Daoy (cell line): ENCODE data around the gene OR5D16. TPM values are rescaled to one million over a fixed set of nuclear protein-coding genes. Genes with fewer than 3 reads are reported as not detected.
"Not testable (repeated sequence)": the region's sequence is repeated elsewhere in the genome, so short reads cannot be mapped to it uniquely, and the experiment has no call there.

ENCODE experiments used
- DNase-seq: peaks from one replicate; pipeline ENCODE4 v3.0.0-alpha.2; 2015; ENCODE audit warnings: low read depth
- total RNA-seq: library from RNA; depleted of rRNA; stranded (reverse); fragments of >200 nt; shearing (Covaris generic); gene quantifications from 2 replicates; pipeline ENCODE4 v1.2.3, GENCODE V29; 2014; rRNA removed

Gene OR5D16
- total RNA-seq = not detected in 2 replicates

- DNase-seq = no peak
Observed at GRCh38 chr11:55838452-55838851, at the start of gene OR5D16. OR5D16 (plus strand) TSS chr11:55838752; CDS start chr11:55838752, 0 bp downstream.

GRCh38 chr11:55791606-55792005 is 46.9 kb upstream of the OR5D16 start:
- DNase-seq = no peak

GRCh38 chr11:55793321-55793720 is 45.2 kb upstream of the OR5D16 start:
- no peak for DNase-seq

- no peak for DNase-seq
Observed at GRCh38 chr11:55795256-55795655, 43.3 kb upstream of the OR5D16 start, which contains the start of gene OR5D14. OR5D14 (plus strand) TSS chr11:55795556; CDS start chr11:55795556, 0 bp downstream.

GRCh38 chr11:55806248-55806647 is 32.3 kb upstream of the OR5D16 start:
- no peak for DNase-seq

- no peak for DNase-seq
Observed at GRCh38 chr11:55811067-55811466, 27.5 kb upstream of the OR5D16 start, which contains the start of gene OR5L1. OR5L1 (plus strand) TSS chr11:55811367; CDS start chr11:55811467, 100 bp downstream.

- no peak for DNase-seq
Observed at GRCh38 chr11:55819330-55819729, 19.2 kb upstream of the OR5D16 start, which contains the start of gene OR5D18. OR5D18 (plus strand) TSS chr11:55819630; CDS start chr11:55819630, 0 bp downstream.

- DNase-seq = no peak
Observed at GRCh38 chr11:55826919-55827318, 11.6 kb upstream of the OR5D16 start, which contains the start of gene OR5L2. OR5L2 (plus strand) TSS chr11:55827219; CDS start chr11:55827219, 0 bp downstream.

- no peak for DNase-seq
Observed at GRCh38 chr11:55847453-55847852, 8.9 kb downstream of the OR5D16 start.

- no peak for DNase-seq
Observed at GRCh38 chr11:55849037-55849436, 10.5 kb downstream of the OR5D16 start.

GRCh38 chr11:55852141-55852540 is 13.6 kb downstream of the OR5D16 start:
- DNase-seq = no peak

GRCh38 chr11:55854704-55855103 is 16.2 kb downstream of the OR5D16 start:
- no peak for DNase-seq

- not testable (repeated sequence) for DNase-seq
Observed at GRCh38 chr11:55867354-55867753, 28.8 kb downstream of the OR5D16 start.

GRCh38 chr11:55872731-55873130 is 34.2 kb downstream of the OR5D16 start:
- not testable (repeated sequence) for DNase-seq

- not testable (repeated sequence) for DNase-seq
Observed at GRCh38 chr11:55873146-55873545, 34.6 kb downstream of the OR5D16 start.

- DNase-seq = not testable (repeated sequence)
Observed at GRCh38 chr11:55882997-55883396, 44.4 kb downstream of the OR5D16 start, which contains the start of gene TRIM51. TRIM51 (plus strand) TSS chr11:55883297; CDS start chr11:55885429, 2,132 bp downstream.

GRCh38 chr11:55884995-55885394 is 46.4 kb downstream of the OR5D16 start:
- not testable (repeated sequence) for DNase-seq

- not testable (repeated sequence) for DNase-seq
Observed at GRCh38 chr11:55885481-55885880, 46.9 kb downstream of the OR5D16 start.

Other genes starting within 250 kb of the OR5D16 start
- not detected in 2 replicates for gene OR4C11, start 231.1 kb upstream of the OR5D16 start, total RNA-seq
- not detected in 2 replicates for gene OR4P4, start 203.6 kb upstream of the OR5D16 start, total RNA-seq
- gene OR4S2, start 190.4 kb upstream of the OR5D16 start, total RNA-seq = not detected in 2 replicates
- not detected in 2 replicates for gene OR4C6, start 176.6 kb upstream of the OR5D16 start, total RNA-seq
- not detected in 2 replicates for gene OR5D13, start 65.3 kb upstream of the OR5D16 start, total RNA-seq
- gene OR5D14, start 43.2 kb upstream of the OR5D16 start, total RNA-seq = not detected in 2 replicates
- gene OR5L1, start 27.4 kb upstream of the OR5D16 start, total RNA-seq = not detected in 2 replicates
- not detected in 2 replicates for gene OR5D18, start 19.1 kb upstream of the OR5D16 start, total RNA-seq
- gene OR5L2, start 11.5 kb upstream of the OR5D16 start, total RNA-seq = not detected in 2 replicates
- not detected in 2 replicates for gene TRIM51, start 44.5 kb downstream of the OR5D16 start, total RNA-seq
- not detected in 2 replicates for gene OR5W2, start 75.8 kb downstream of the OR5D16 start, total RNA-seq
- gene OR5I1, start 97.6 kb downstream of the OR5D16 start, total RNA-seq = not detected in 2 replicates
- gene OR10AG1, start 131.2 kb downstream of the OR5D16 start, total RNA-seq = not detected in 2 replicates
- gene OR5F1, start 155.9 kb downstream of the OR5D16 start, total RNA-seq = not detected in 2 replicates
- gene OR5AS1, start 188.9 kb downstream of the OR5D16 start, total RNA-seq = not detected in 2 replicates